ENCODE data around the gene XPO1.

XPO1 gene

DNA sequence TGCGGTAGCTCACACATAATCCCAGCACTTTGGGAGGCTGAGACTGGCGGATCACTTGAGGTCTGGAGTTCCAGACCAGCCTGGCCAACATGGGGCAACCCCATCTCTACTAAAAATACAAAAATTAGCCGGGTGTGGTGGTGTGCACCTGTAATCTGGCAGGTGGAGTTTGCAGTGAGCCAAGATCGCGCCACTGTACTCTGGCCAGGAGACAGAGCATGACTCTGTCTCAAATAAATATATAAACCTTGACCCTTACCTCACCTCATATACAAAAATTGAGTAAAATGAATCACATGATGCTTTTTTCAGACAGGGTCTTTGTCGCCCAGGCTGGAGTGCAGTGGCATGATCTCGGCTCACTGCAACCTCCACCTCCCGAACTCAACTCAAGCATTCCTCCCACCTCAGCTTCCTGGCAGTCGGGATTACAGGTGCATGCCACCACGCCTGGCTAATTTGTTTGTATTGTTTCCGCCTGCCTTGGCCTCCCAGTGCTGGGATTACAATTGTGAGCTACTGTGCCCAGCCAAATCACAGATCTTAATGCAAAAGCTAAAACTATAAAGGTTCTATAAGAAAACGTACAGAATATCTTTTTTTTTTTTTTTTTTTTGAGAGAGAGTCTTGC, 25.3 kb downstream of the XPO1 start:
- no peaks in the 10 kb centered on the region for H3K9me3 ChIP-seq (ENCODE audit: insufficient read depth, low read length, severe bottlenecking)
- no peak overlapping the region for H2AFZ ChIP-seq (ENCODE audit: low read depth, low read length)
- H3K27me3 ChIP-seq (ENCODE audit: insufficient read depth, low read length, poor library complexity) = no peaks in the 10 kb centered on the region
- no peak overlapping the region for H3K9ac ChIP-seq (ENCODE audit: low read depth, low read length)
- no peak overlapping the region for H3K4me2 ChIP-seq (ENCODE audit: insufficient read depth, low read length)
- H3K27ac ChIP-seq (ENCODE audit: low read length) = no peak overlapping the region
- H3K4me1 ChIP-seq (ENCODE audit: insufficient read depth, low read length) = no peaks in the 10 kb centered on the region
- H3K36me3 ChIP-seq (ENCODE audit: insufficient read depth, low read length) = peaks cover 96% of the 10 kb centered on the region
- no peak for TF ChIP-seq EZH2 (IDR thresholded peaks at IDR 0.05; ENCODE audit: borderline replicate concordance, low read depth, low read length, severe bottlenecking)
- TF ChIP-seq, protein P1, sequence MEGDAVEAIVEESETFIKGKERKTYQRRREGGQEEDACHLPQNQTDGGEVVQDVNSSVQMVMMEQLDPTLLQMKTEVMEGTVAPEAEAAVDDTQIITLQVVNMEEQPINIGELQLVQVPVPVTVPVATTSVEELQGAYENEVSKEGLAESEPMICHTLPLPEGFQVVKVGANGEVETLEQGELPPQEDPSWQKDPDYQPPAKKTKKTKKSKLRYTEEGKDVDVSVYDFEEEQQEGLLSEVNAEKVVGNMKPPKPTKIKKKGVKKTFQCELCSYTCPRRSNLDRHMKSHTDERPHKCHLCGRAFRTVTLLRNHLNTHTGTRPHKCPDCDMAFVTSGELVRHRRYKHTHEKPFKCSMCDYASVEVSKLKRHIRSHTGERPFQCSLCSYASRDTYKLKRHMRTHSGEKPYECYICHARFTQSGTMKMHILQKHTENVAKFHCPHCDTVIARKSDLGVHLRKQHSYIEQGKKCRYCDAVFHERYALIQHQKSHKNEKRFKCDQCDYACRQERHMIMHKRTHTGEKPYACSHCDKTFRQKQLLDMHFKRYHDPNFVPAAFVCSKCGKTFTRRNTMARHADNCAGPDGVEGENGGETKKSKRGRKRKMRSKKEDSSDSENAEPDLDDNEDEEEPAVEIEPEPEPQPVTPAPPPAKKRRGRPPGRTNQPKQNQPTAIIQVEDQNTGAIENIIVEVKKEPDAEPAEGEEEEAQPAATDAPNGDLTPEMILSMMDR (IDR thresholded peaks at IDR 0.05; ENCODE audit: borderline replicate concordance, extremely low read depth, low read length, poor library complexity, severe bottlenecking) = no peak
- H3K79me2 ChIP-seq (ENCODE audit: insufficient read depth, low read length) = peaks cover 100% of the 10 kb centered on the region
- H4K20me1 ChIP-seq (ENCODE audit: insufficient read depth, low read length) = peaks cover 82% of the 10 kb centered on the region
- ATAC-seq (ENCODE audit: insufficient read depth, low read depth) (no peak), DNase-seq (no peak)
- no peak overlapping the region for H3K4me3 ChIP-seq (ENCODE audit: low read depth in 1 of 2, low read length in 2 of 2)

DNA sequence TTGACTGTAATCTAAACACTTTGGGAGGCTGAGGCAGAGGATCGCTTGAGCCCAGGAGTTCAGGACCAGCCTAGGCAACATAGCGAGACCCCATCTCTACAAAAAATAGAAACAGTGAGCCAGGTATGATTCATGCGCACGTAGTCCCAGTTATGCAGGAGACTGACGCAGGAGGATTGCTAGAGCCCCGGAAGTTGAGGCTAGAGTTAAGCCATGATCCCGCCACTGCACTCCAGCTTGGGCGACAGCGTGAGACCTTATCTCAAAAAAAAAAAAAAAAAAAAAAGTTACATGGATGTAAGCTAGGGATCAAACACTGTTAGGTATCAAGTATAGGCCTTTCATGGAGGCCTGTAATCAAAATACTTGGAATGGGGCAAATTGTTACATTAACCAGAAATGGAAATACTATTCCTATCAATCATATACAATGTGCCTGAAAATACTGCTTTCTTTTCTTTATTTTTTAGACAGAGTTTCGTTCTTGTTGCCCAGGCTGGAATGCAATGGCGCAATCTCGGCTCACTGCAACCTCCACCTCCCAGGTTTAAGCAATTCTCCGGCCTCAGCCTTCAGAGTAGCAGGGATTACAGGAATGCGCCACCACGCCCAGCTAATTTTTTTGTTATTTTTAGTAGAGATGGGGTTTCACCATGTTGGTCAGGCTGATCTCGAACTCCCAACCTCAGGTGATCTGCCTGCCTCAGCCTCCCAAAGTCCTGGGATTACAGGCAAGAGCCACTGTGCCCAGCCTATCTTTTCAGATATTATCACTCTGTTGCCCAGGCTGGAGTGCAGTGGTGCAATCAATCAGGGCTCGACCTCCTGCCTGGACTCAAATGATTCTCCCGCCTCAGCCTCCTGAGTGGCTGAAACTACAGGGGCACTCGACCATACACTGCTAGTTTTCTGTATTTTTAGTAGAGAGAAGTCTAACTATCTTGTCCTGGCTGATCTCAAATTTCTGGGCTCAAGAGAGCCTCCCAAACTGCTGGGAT, 27.2 kb downstream of the XPO1 start:
- peaks cover 87% of the 10 kb centered on the region for H4K20me1 ChIP-seq (ENCODE audit: insufficient read depth, low read length)
- H3K79me2 ChIP-seq (ENCODE audit: insufficient read depth, low read length) = peaks cover 100% of the 10 kb centered on the region
- no peak for TF ChIP-seq EZH2 (IDR thresholded peaks at IDR 0.05; ENCODE audit: borderline replicate concordance, low read depth, low read length, severe bottlenecking)
- TF ChIP-seq, protein P1 (IDR thresholded peaks at IDR 0.05; ENCODE audit: borderline replicate concordance, extremely low read depth, low read length, poor library complexity, severe bottlenecking) = no peak
- H3K27me3 ChIP-seq (ENCODE audit: insufficient read depth, low read length, poor library complexity) = no peaks in the 10 kb centered on the region
- ATAC-seq (ENCODE audit: insufficient read depth, low read depth) (no peak), DNase-seq (no peak)
- H3K27ac ChIP-seq (ENCODE audit: low read length) = no peak overlapping the region
- H3K36me3 ChIP-seq (ENCODE audit: insufficient read depth, low read length) = peaks cover 95% of the 10 kb centered on the region
- no peaks in the 10 kb centered on the region for H3K4me1 ChIP-seq (ENCODE audit: insufficient read depth, low read length)
- H2AFZ ChIP-seq (ENCODE audit: low read depth, low read length) = no peak overlapping the region
- no peak overlapping the region for H3K4me2 ChIP-seq (ENCODE audit: insufficient read depth, low read length)
- no peak overlapping the region for H3K4me3 ChIP-seq (ENCODE audit: low read depth in 1 of 2, low read length in 2 of 2)
- H3K9ac ChIP-seq (ENCODE audit: low read depth, low read length) = no peak overlapping the region
- H3K9me3 ChIP-seq (ENCODE audit: insufficient read depth, low read length, severe bottlenecking) = no peaks in the 10 kb centered on the region

DNA sequence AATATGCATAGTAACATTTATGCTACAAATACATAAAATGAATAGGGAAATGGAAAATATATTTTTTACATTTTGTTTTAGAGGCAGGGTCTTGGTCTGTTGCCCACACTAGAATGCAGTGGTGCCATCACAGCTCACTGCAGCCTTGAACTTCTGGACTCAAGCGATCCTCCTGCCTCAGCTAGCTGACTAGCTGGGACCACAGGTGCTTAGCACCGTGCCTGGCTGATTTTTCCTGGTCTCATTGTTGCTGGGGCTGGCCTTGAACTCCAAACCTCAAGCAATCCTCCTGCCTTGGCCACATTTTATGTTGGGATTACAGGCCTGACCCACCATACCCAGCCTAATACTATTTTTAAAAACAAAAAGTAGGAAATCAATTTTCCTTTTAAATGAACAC, 33.2 kb downstream of the XPO1 start:
- DNase-seq (no peak), ATAC-seq (ENCODE audit: insufficient read depth, low read depth) (no peak)
- Histone ChIP-seq H3K4me1 (ENCODE audit: insufficient read depth, low read length) (no peaks in the 10 kb centered on the region), H3K9ac (ENCODE audit: low read depth, low read length) (no peak overlapping the region), H2AFZ (ENCODE audit: low read depth, low read length) (no peak overlapping the region), H3K36me3 (ENCODE audit: insufficient read depth, low read length) (peaks cover 97% of the 10 kb centered on the region), H3K27ac (ENCODE audit: low read length) (no peak overlapping the region), H3K79me2 (ENCODE audit: insufficient read depth, low read length) (peaks cover 98% of the 10 kb centered on the region), H3K4me3 (ENCODE audit: low read depth in 1 of 2, low read length in 2 of 2) (no peak overlapping the region), H3K4me2 (ENCODE audit: insufficient read depth, low read length) (no peak overlapping the region), H3K9me3 (ENCODE audit: insufficient read depth, low read length, severe bottlenecking) (no peaks in the 10 kb centered on the region), H4K20me1 (ENCODE audit: insufficient read depth, low read length) (peaks cover 72% of the 10 kb centered on the region), H3K27me3 (ENCODE audit: insufficient read depth, low read length, poor library complexity) (no peaks in the 10 kb centered on the region)
- no peak for TF ChIP-seq EZH2 (IDR thresholded peaks at IDR 0.05; ENCODE audit: borderline replicate concordance, low read depth, low read length, severe bottlenecking)
- TF ChIP-seq, protein P1 (IDR thresholded peaks at IDR 0.05; ENCODE audit: borderline replicate concordance, extremely low read depth, low read length, poor library complexity, severe bottlenecking) = no peak

Data from DND-41 (cell line).